GM18873 (cell line): ENCODE data around the gene FGF5.
"Not testable (repeated sequence)": the region's sequence is repeated elsewhere in the genome, so short reads cannot be mapped to it uniquely, and the experiment has no call there.

ENCODE experiments used
- ATAC-seq: cut with Tn5 transposase; IDR thresholded peaks from one replicate; pipeline ENCODE4 v1.9.1; 2021; ENCODE audit warnings: mild to moderate bottlenecking, moderate library complexity, moderate number of reproducible peaks; ENCODE audit not compliant: unreplicated experiment, low FRiP score

The FGF5 gene, protein sequence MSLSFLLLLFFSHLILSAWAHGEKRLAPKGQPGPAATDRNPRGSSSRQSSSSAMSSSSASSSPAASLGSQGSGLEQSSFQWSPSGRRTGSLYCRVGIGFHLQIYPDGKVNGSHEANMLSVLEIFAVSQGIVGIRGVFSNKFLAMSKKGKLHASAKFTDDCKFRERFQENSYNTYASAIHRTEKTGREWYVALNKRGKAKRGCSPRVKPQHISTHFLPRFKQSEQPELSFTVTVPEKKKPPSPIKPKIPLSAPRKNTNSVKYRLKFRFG

DNA sequence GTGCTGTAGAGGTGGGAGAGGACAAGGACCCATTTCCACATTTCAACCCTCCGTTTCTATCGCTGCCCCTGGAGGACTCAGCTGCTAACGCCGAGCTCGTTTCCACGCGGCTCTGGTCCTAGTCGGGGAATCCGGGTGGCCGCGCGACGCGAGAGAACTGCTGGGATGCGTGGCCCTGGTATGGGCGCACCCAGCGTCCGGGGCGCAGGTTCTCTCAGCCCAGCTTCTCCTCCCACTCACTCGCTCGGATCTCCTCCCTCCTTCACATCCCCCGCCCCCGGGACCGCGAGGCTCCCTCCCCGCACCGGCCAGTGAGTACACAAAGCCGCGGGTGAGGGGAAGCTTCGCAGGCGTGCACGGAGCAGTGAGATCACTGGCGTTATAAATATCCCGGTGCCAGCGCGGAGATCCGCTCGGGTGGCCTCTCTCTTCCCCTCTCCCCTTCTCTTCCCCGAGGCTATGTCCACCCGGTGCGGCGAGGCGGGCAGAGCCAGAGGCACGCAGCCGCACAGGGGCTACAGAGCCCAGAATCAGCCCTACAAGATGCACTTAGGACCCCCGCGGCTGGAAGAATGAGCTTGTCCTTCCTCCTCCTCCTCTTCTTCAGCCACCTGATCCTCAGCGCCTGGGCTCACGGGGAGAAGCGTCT lies at the start of gene FGF5:
TSS of gene FGF5 (plus strand) at position 412 of the 649 bp plus-strand sequence. CDS start at position 573, 161 bp downstream.
- no peak for ATAC-seq

DNA sequence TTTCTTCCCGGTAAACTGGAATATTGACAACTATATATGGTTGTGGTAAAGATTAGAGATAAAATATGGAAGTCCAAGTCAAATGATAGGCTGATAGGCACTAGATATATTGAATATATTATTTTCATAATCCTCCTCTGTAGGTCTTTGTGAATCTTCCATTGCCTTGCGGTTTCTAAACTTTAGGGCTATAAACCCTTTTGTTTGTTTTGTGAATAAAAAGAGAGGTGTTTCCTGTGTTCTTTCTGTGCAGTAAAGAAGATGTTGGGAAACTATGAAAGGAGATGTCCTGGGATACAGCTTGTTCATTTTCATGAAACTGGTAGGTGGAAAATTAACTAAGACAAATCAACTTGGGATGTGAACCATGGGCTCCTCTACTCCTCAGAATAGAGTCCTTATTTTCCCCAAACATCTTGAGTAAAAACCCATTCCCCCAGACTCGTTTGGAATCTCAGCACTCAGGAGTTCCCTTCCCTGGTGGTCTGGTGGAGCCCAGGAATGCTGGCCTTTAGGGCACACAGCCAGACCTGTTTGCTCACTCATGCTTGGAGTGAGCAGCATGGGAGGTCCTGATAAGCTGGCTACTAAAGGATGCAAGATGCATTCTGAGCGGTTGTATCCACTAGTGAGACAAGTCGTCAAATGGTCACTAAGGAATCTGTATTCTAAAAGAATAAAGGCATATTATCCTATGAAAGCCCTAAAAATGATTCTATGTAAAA lies 47.0 kb upstream of the FGF5 start:
- no peak for ATAC-seq

DNA sequence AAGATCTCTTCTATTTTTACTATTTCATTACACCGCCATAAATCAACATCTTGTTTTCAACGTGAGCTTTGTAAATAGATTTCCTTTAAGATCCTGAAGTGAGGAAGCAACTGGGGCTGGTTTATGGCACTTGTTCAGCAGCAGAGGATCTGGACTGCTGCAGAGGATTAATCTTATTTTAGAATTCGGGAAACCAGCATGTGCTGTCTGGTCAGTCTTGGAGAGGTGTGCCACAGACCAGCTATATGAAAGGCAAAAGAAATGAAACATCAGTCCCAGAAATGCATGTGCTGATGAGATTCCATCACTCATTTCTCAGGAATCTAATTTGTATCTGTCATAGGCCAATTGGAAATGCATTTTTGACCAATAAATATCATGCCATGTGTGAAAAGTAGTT lies 45.8 kb upstream of the FGF5 start:
- no peak for ATAC-seq

DNA sequence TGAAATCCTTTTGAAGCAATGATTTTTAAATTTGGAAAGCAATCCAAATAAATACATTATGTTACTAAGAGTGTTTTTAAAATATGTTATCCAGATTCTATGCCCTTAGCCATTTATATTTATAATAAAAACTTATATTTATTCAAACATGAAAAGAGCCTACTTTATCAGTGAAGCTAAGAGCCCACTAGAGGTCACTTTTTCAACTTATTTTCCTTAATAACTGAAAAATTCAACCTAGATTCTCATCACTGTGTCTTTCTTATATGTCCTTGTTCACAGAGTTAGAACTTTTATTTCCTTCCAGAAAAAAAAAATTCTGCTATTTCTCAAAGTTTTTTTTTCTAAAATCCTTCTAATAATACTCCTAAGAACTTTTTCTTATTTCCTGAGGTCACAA lies 45.3 kb upstream of the FGF5 start:
- no peak for ATAC-seq

DNA sequence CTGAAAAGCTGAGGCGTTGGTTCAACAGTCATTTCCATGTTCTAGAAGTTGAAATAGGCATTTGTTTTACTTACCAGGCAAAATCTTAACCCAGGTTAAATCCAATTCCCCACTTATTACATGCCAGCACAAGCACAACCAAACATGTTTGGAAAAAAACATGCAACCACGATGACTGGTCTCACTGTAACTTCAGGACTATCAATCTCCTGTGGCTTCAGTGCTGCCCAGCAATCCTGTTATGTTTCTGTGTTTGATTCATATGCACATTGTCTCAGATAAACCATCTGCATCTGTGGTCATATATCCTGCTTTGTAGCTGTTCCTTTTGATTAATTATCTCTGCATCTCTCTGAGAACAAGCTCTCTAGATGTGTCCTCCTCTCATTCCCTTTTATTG lies 40.9 kb upstream of the FGF5 start:
- no peak for ATAC-seq

DNA sequence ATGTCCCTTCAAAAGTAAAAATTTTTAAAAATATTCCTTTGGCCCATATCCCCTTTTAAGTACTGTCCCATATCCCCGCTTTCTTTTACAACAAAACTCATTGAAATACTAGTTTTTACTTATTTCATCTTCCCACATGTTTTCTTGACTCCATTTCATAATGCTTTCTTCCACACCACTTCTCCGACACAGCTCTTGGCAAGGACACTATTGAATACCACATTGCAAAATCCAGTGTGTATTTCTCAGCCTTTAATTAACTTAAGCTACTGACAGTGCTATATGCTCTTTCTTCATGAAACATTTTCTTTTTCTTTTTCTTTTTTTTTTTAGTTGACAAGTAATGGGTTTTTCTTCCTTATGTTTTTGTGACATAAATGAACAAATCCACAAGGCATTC lies 40.4 kb upstream of the FGF5 start:
- no peak for ATAC-seq

DNA sequence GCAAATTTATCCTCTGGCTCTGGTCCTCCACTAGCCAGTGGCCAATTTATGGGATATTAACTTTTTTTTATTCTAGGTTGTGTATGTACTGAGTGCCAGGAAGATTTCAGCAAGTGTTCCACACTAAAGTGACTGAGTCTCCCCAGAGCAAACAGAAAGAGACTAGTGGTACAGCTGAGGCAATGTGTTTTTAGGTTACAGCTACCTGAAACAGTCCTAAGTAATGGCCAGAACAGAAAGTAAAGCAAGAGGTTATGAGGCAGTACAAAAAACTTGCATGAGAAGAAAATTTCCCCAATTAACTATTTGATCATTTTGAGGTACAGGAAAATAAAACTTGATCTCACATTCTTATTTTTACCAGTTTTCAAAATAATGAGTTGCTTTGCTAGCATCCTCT lies 38.0 kb upstream of the FGF5 start:
- ATAC-seq, result no peak

DNA sequence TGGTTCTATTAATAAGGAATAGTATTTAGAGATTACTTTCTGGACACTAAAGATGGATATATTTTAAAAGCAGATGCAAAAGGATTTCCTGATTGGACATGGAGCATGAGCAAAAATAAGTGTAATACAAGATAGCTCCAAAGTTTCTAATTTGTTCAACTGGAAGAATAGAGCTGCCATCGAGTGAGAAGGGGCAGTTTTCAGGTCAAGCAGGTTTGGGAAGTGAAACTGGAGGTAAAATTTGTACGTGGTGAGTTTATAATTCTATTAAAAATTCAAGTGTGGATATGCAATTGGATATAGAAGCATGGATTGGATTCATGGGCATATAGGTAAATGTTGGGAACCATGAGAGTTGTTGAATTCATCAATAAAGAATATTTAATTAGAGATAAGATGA lies 37.3 kb upstream of the FGF5 start:
- ATAC-seq, result no peak

DNA sequence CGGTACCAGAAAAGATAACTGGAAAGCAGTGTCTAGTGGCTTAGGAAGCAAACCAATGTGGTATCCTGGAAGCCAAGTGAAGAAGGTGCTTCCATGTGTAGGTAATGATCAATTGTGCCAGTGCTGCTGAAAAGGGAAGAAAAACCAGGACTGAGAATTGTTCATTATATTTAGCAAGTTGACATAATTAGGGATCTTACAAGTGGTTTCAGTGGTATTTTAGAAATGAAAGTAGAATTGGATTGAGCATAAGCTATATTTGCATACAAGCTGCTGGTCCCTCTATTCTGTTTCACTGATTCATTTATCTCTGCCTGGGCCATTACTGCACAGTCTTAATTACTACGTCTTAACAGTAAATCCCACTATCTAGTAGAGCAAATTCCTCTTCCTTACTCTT lies 36.9 kb upstream of the FGF5 start:
- peak; percentile 86 for ATAC-seq

DNA sequence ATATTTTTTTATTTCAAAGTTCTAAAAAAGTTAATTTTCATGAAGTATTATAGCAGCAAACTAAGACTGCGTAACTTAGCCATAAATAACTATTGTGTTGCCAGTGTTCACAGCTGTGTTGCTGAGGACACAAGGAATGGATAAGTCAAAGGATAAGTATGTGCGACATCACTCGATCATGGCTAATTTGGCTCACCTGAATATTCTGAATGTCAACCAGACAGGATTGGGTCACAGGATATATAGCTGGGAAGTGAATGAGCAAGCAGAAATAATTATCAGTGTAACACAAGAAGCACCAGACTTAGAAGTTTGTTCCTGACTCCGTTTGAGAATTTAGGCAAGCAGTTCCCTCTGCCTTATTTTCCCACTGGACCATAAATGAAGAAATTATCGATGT lies 35.3 kb upstream of the FGF5 start:
- ATAC-seq, result no peak

DNA sequence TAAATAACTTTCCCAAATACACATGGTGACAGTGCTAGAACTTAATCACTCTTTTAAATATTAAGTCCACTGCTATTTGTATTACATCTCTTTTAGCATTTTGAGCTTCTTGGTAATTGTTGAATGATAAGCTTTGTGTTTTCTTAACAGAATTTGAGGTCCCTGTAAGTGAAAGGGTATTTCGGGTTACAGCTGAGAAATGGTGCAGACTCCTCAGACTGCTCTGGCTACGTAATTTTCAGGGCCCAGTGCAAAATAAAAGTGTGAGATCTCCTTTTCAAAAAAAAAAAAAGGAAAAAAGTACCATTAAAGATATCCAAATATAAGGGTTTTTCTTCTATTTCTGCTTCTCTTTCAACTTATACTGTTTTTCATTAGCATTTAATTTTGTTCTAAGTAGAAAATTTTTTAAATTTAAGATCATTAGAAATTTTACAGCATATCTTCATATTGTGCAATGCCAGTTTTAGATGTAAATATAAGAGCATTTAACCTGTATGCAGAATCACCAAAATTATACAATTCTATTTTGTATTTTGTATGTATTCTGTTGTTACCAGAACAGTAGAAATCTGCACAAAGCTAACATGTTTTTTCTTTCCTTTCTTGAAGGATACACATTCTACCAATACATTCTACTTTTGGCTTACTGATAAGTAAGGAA lies 33.6 kb upstream of the FGF5 start:
- no peak for ATAC-seq

DNA sequence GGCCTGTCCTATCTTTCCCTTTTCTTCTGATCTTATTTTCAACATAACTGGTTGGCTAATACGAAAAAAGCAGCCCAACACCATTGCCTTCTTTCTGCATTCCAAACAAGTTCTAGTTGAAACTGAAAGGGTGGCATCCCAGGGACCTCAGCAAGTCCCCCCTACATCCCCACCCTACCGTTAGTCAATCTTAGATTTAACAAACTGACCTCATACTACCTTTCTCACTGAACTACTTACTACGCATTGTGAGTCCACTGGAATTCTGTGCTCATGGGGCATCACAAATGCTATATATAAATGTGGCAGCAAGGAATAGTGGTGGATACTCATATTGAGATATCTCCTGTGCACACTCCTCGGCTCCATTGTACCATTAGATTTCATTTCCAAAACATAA lies 33.1 kb upstream of the FGF5 start:
- ATAC-seq, result no peak

DNA sequence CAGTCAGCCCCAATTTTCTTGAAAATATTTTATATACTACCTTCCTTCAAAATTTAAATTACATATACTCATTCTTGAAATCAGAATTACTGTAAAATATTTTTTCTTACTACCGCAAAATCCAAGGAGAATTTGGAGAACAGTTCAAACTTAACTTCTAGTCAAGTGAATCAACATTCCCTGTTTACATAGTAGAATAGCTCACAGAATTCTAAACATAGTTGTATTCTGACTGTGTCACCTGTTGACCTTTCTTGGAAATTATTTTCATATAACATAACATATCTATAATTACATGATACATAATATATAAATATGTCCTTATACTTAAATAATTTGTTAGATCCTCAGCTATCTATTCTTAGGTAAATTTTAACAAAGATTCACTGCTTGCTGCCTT lies 31.0 kb upstream of the FGF5 start:
- no peak for ATAC-seq

DNA sequence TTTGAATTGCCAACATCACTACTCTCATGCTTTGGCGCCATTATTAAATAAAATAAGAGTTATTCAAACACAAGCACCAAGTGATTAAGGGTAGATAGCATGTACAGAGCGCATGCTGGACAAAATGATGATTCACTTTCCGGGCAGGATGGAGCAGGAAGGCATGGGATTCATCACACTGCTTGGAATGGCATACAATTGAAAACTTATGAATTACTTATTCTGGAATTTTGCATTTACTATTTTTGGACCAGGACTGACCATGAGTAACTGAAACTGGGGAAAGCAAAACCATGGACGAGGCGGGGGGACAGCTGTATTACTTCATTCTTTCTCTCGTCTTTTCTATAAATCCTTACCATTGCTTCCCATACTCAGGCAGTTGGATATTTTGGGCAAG lies 28.5 kb upstream of the FGF5 start:
- ATAC-seq, result no peak

DNA sequence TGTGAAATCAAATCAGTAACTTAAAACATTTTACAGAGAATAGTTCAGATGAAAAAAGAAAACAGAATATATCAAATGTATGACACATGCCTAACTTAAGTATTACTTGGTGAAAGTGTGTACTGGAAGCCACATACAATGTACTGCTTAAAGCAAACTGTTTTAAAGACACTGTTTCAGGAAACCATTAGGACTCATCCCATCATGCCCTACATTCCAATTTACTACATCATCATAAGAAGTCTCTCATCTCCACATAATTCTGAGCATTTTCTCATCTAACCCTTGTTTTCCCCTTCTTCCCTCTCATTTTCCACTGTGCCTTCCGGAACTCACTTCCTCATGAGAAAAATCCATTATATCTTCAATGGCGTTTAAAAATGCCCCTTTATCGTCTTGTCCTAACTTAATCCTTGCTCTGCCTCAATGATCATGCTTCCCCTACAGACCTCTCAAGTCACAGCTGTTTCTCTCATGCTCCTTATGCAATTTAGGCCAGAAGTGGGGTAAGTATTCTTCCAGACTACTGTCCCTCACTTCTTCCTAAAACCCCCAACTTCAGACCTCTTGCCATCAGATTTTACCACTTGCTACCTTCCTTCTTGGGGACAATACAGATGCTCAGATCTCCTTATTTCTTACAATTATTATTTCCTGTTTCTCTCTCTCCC lies 26.8 kb upstream of the FGF5 start:
- no peak for ATAC-seq

DNA sequence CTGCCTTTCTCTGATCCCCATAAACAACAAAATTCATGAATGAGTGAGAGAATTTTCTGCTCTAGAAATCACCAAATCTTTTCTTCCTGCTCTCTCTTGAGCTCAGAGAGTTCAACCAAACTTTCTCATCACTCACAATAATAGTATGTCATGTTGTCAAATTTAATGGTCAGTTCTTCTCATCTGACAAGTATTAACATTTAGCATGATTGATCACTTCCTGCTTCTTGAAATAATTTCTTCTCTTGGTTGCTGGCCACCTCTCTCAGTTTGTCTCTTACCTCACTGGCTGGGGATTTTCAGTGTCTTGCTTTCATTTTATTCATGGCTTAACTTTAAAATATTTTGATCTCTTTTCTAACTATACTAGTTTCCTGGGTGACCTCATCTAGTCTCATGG lies 25.5 kb upstream of the FGF5 start:
- no peak for ATAC-seq

DNA sequence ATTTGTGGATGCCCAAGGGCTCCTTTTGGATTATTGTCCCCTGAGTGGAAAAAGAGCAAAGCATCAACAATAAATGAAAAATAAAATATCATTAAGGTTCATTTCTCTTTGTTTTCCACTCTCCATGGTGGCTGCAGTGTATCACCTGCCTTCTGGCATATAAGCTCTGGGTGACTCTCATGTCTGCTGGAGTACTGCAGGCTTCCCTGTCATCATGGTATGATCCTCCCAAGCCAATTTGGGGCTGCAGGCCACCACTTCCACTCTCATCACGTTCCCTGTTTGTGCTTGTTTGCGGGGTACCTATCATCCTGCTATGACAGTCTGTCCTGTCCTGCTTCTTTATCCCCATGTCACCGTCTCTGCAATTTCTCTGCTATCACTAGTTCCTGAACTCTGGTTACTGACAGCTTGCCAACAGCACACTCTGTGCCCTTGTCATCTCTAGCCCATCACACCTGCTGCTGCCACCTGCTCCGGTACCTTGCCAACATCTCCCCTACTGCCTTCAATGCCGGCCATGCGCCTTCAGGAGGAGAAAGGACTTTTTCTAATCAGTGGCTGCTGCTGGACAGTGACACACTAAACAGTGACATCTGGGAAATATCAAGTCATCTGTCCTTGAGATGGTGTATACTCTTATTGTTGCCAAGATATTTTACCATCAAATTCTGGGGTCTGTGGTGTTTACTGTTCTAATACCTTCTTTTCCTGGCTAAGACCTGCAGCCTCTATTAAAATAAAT lies 23.0 kb upstream of the FGF5 start:
- no peak for ATAC-seq

DNA sequence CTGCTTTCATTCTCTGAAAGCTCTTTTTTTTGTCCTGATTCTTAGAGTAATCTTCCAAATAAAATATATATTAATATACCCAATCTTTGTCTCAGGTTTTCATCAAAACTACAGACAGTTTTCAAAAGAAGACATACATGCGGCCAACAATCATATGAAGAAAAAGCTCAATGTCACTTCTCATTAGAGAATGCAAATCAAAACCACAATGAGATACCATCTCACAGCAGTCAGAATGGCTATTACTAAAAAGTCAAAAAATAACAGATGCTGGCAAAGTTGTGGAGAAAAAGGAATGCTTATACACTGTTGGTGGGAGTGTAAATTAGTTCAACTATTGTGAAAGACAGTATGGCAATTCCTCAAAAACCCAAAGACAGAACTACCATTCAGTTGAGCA lies 19.0 kb upstream of the FGF5 start:
- ATAC-seq, result not testable (repeated sequence)

DNA sequence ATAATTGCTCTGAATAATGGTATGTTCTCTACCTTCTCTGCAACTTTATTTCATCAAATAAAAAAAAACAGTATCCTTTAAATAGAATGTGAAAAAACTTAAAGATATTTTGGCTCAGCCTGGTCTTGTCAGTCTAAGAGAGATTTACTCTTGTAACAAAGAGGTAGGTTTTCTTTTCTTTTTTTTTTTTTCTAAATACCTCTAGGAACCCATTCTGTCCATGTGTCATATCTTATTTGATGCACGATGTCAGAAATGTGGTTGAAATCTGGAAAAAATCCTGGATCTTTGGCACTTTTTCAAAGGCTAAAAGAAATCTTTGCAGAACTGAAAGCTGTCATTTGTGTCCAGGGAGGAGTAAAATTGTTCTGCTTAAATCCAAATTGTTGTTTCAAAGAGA lies 17.3 kb upstream of the FGF5 start:
- ATAC-seq, result no peak

DNA sequence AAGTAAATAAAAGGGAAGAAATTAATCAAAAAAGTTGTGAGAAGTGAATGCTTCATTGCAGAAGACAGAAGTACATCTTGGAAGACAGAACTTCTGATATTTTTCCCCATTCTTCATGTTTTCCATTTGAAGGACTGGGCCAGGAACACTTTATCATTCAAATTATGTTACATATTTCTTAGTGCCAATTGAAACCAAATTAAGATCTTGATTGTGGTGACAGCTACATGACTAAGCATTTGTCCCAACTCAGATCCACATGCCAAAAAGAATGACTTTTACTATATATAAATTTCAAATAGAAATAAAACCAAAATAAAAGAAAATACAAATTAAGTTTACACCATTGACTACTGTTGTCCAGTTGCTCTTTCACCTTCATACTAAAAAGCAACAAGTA lies 14.0 kb upstream of the FGF5 start:
- no peak for ATAC-seq
